GM12878 (cell line): ENCODE results near the gene COL18A1. TPM values are rescaled to one million over a fixed set of nuclear protein-coding genes. Genes with fewer than 3 reads are reported as not detected.

ENCODE experiments used
- ATAC-seq: fragments of 200-7000 bp; cut with Tn5 transposase; 3 replicates; pipeline ENCODE4 v1.9.1; 2020; ENCODE audit warnings: mild to moderate bottlenecking, moderate library complexity
- BruUV-seq: library from RNA; stranded (reverse); fragments of 400-500 nt; replicated peaks from 2 replicates; lab custom pipeline; 2021; lab: Mats Ljungman, UMichigan
- CTCF ChIA-PET: fragments of 300-600 bp; sonication (Branson Sonifier 250); formaldehyde crosslinking; extraction: SDS; loops from one replicate; lab custom pipeline; 2021; ENCODE audit warnings: inconsistent platforms; lab: Yijun Ruan, JAX
- POLR2A ChIA-PET: fragments of 350-600 bp; formaldehyde crosslinking; extraction: SDS; loops from one replicate; lab custom pipeline; 2021; ENCODE audit warnings: inconsistent platforms; lab: Charles Lee
- RAD21 ChIA-PET: fragments of 300-600 bp; sonication (Branson Sonifier 250); formaldehyde crosslinking; loops from one replicate; lab custom pipeline; 2023; ENCODE audit warnings: antibody characterized with exemption; ENCODE audit not compliant: unreplicated experiment; lab: Charles Lee
- SMC1A ChIA-PET: fragments of 300-600 bp; sonication (Branson Sonifier 250); formaldehyde crosslinking; loops from one replicate; lab custom pipeline; 2023; ENCODE audit not compliant: unreplicated experiment, uncharacterized antibody; lab: Charles Lee
- DNase-seq: peaks from one replicate; pipeline ENCODE4 v3.0.0-alpha.2; 2011; ENCODE audit warnings: low read depth, low spot score
- FAIRE-seq: peaks from 3 replicates; lab custom pipeline; 2011; peaks lifted over from hg19 to GRCh38; lab: Jason Lieb, UNC
- H2AFZ ChIP-seq: 2 replicates; pipeline ENCODE4 v1.6.0; 2011; ENCODE audit warnings: low read depth, low read length, control low read depth; ENCODE audit not compliant: control insufficient read depth
- H3K27ac ChIP-seq: 2 replicates; pipeline ENCODE4 v1.5.1; 2011; ENCODE audit warnings: control low read depth; ENCODE audit not compliant: control insufficient read depth, insufficient read depth
- H3K27me3 ChIP-seq, 2 experiments: replicated peaks in 1 of 2; 2 replicates each; pipeline versions ENCODE4 v1.6.0 to v1.6.1; 2011; ENCODE audit warnings: low read length in 1 of 2; ENCODE audit not compliant: control insufficient read depth in 2 of 2, insufficient read depth in 2 of 2
- H3K36me3 ChIP-seq, 2 experiments: 2 replicates each; pipeline ENCODE4 v1.5.1; 2011; ENCODE audit warnings: low read length in 1 of 2; ENCODE audit not compliant: control insufficient read depth in 2 of 2, insufficient read depth in 2 of 2
- H3K4me1 ChIP-seq: 2 replicates; pipeline ENCODE4 v1.6.1; 2011; ENCODE audit warnings: mild to moderate bottlenecking, low read length, moderate library complexity, mixed read lengths; ENCODE audit not compliant: control insufficient read depth, insufficient read depth
- H3K4me2 ChIP-seq: 2 replicates; pipeline ENCODE4 v1.6.0; 2011; ENCODE audit warnings: control low read depth; ENCODE audit not compliant: control insufficient read depth, insufficient read depth
- H3K4me3 ChIP-seq: fragments of 200-600 bp; sonication (generic); 2 replicates; pipeline ENCODE4 v1.5.1; 2016
- H3K79me2 ChIP-seq: 2 replicates; pipeline ENCODE4 v1.6.0; 2011; ENCODE audit warnings: low read length; ENCODE audit not compliant: control insufficient read depth, insufficient read depth
- H3K9ac ChIP-seq: 2 replicates; pipeline ENCODE4 v1.8.0; 2011; ENCODE audit warnings: low read length, control low read depth, mixed read lengths; ENCODE audit not compliant: control insufficient read depth, insufficient read depth
- H3K9me3 ChIP-seq: replicated peaks from 3 replicates; pipeline ENCODE4 v1.5.1; 2011; ENCODE audit warnings: mild to moderate bottlenecking, low read length; ENCODE audit not compliant: control insufficient read depth, insufficient read depth
- H4K20me1 ChIP-seq: 2 replicates; pipeline ENCODE4 v1.6.0; 2011; ENCODE audit not compliant: control insufficient read depth, insufficient read depth
- BCL11A ChIP-seq: IDR thresholded peaks from 2 replicates; pipeline ENCODE4 v1.6.1; 2011; ENCODE audit warnings: low read depth, low read length
- CEBPB ChIP-seq, 2 experiments: fragments of 150-350 bp in 1 of 2; IDR thresholded peaks; 2 replicates each; pipeline ENCODE4 v1.6.1; 2012 to 2014; ENCODE audit warnings: low read depth in 2 of 2, low read length in 2 of 2, borderline replicate concordance in 1 of 2, inconsistent platforms in 1 of 2
- CHD4 ChIP-seq: fragments of 200-600 bp; sonication (generic); IDR thresholded peaks from 2 replicates; pipeline ENCODE4 v1.6.1; 2016; ENCODE audit warnings: mild to moderate bottlenecking
- EED ChIP-seq: sonication (generic); IDR thresholded peaks from 2 replicates; pipeline ENCODE4 v1.6.1; 2016; ENCODE audit warnings: antibody characterized with exemption, low read depth
- HCFC1 ChIP-seq: fragments of 150-350 bp; IDR thresholded peaks from 2 replicates; pipeline ENCODE4 v1.6.1; 2014; ENCODE audit warnings: low read length
- MEF2A ChIP-seq: IDR thresholded peaks from 2 replicates; pipeline ENCODE4 v1.6.1; 2011; ENCODE audit warnings: low read depth, mild to moderate bottlenecking, low read length, moderate library complexity; ENCODE audit not compliant: insufficient read depth
- MYB ChIP-seq: fragments of 150-350 bp; IDR thresholded peaks from 2 replicates; pipeline ENCODE4 v1.6.1; 2014; ENCODE audit warnings: mild to moderate bottlenecking, low read depth, low read length, borderline replicate concordance
- PAX8 ChIP-seq: fragments of 450-650 bp; IDR thresholded peaks from 2 replicates; pipeline ENCODE4 v1.6.1; 2017; ENCODE audit warnings: mild to moderate bottlenecking, moderate library complexity
- SMARCA5 ChIP-seq: fragments of 450-650 bp; IDR thresholded peaks from 2 replicates; pipeline ENCODE4 v1.6.1; 2017; ENCODE audit warnings: mild to moderate bottlenecking
- TCF7 ChIP-seq: IDR thresholded peaks from 2 replicates; pipeline ENCODE4 v1.6.1; 2014; ENCODE audit warnings: antibody characterized with exemption, borderline replicate concordance
- WGBS: methylation state at CpG from one replicate; pipeline ENCODE4 v1.1.6; 2016; ENCODE audit warnings: low lambda C conversion rate; ENCODE audit not compliant: insufficient replicate concordance, insufficient coverage; ENCODE audit errors: missing lambda C conversion rate; 5-methylcytosine and 5-hydroxymethylcytosine counted together
- in situ Hi-C: fragments of 300-500 bp; cut with MboI; formaldehyde crosslinking; loops from 9 replicates; pipeline ENCODE4 v1.14.3; 2018; ENCODE audit warnings: mixed read lengths
- intact Hi-C: fragments of 100-400 bp; cut with micrococcal nuclease; formaldehyde crosslinking; loops from one replicate; pipeline ENCODE4 v1.14.2; 2022; ENCODE audit not compliant: unreplicated experiment
- polyA plus RNA-seq, 11 experiments: library from polyadenylated mRNA; depleted of rRNA in 4 of 11; unstranded in 6 of 11; stranded (reverse) in 5 of 11; fragments of >200 nt; fragmentation: Nextera tagmentation in 4 of 11; fragmentation: Illumina TruSeq in 1 of 11; extraction: Ambion mirVana in 4 of 11; extraction: Trizol in 1 of 11; gene quantifications; 1 replicate in 1 of 11; 2 replicates in 10 of 11; pipeline versions ENCODE4 v1.2.1 to v1.2.3, GENCODE V29; 2011 to 2016; ENCODE audit warnings: inconsistent platforms in 2 of 11, missing spikeins in 2 of 11, low read depth in 1 of 11
- total RNA-seq, 4 experiments: library from RNA; depleted of rRNA in 3 of 4; stranded (reverse); fragments of >200 nt in 3 of 4; fragmentation: Illumina TruSeq in 1 of 4; extraction: Trizol in 1 of 4; gene quantifications; 2 replicates each; pipeline versions ENCODE4 v1.2.1 to v1.2.3, GENCODE V29; 2013 to 2021
- TF ChIP-seq, protein P1 (sequence below): fragments of 450-650 bp; conservative IDR thresholded peaks from 2 replicates; pipeline ENCODE4 v1.6.1; 2017; ENCODE audit warnings: mild to moderate bottlenecking, moderate library complexity

COL18A1 gene
- total and polyA plus RNA-seq, 10 of the 15 experiments (the other 5 are each of a cell fraction or from before 2014, with no cell fraction given), result under 0.01 to 0.49 (median 0.09) TPM; not detected in 3

DNA sequence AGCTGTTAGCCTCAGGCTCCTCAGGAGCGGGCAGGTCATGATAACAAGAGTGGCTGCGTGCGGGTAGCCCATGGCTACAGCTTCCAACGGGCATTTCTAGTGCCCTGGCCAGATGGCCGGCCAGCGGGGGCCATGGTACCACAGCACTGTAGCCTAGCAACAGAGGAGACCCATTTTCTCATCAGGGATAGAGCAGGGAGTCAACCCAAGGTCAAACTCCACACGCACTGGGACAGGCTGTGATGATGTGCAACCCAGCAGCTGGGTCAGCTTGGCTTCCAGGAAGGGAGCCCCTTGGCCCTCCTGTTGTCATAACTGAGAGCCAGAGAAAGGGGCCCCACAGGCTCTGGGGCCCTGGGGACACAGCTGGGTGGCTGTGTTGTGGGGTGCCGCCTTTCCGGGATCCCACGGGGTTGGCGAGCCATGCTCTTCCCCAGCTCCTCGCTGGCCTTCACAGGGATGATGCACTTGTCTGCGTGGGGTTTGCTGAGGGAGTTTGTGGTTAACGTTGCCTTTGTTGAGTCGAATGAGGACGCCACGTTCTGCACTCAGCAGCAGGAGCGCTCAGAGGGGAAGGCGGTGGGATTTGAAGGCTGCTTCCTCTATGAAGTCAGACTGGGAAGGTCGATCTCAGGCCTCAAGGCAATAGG is 46.3 kb downstream of the COL18A1 start:
- Histone ChIP-seq H3K9ac (no peak overlapping the region), H3K27ac (no peak overlapping the region), H3K27me3 (no peaks in the 10 kb centered on the region), H3K79me2 (no peaks in the 10 kb centered on the region), H2AFZ (no peak overlapping the region), H4K20me1 (no peaks in the 10 kb centered on the region), H3K4me1 (no peaks in the 10 kb centered on the region), H3K4me3 (no peak overlapping the region), H3K9me3 (no peaks in the 10 kb centered on the region; the same call in 2 of the 3 replicates), H3K4me2 (no peak overlapping the region), H3K36me3 (no peaks in the 10 kb centered on the region)
- CTCF ChIA-PET, result no interaction called here
- SMC1A ChIA-PET, result no interaction called here
- RAD21 ChIA-PET, result no interaction called here
- no TSS peak for BruUV-seq
- WGBS, result 47% methylated on average over 20 of the region's 20 CpGs
- TF ChIP-seq CHD4 (no peak), PAX8 (no peak), BCL11A (no peak), MEF2A (no peak), CEBPB (IDR thresholded peaks at IDR 0.05; ENCODE audit: borderline replicate concordance in 1 of 2, low read depth in 2 of 2, low read length in 2 of 2) (no peak), EED (no peak), HCFC1 (no peak), TCF7 (no peak), SMARCA5 (no peak), MYB (no peak)
- TF ChIP-seq, protein P1, sequence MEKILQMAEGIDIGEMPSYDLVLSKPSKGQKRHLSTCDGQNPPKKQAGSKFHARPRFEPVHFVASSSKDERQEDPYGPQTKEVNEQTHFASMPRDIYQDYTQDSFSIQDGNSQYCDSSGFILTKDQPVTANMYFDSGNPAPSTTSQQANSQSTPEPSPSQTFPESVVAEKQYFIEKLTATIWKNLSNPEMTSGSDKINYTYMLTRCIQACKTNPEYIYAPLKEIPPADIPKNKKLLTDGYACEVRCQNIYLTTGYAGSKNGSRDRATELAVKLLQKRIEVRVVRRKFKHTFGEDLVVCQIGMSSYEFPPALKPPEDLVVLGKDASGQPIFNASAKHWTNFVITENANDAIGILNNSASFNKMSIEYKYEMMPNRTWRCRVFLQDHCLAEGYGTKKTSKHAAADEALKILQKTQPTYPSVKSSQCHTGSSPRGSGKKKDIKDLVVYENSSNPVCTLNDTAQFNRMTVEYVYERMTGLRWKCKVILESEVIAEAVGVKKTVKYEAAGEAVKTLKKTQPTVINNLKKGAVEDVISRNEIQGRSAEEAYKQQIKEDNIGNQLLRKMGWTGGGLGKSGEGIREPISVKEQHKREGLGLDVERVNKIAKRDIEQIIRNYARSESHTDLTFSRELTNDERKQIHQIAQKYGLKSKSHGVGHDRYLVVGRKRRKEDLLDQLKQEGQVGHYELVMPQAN, result no peak
- no peak for ATAC-seq
- POLR2A ChIA-PET, result no interaction called here
- in situ Hi-C loops (loop anchor here (25.0 kb wide), 1 partner anchor 361 kb away; no protein-coding TSS in a partner anchor), intact Hi-C loops (no loop called here)
- no peak for DNase-seq
- no peak for FAIRE-seq
